Endothelial cell of umbilical vein (primary cell): Measurements from ENCODE around the gene NHSL2. TPM values are rescaled to one million over a fixed set of nuclear protein-coding genes. Genes with fewer than 3 reads are reported as not detected.

Experiments used
- BruUV-seq: library from RNA; stranded (reverse); fragments of 400-500 nt; replicated peaks from 2 replicates; lab custom pipeline; 2021; lab: Mats Ljungman, UMichigan
- CTCF ChIA-PET: fragments of 300-600, 350-600 bp; sonication (Branson Sonifier 250); formaldehyde crosslinking; loops from one replicate; lab custom pipeline; 2021; ENCODE audit warnings: antibody characterized with exemption, inconsistent platforms; lab: Charles Lee
- POLR2A ChIA-PET: fragments of 300-600, 350-600 bp; sonication (Branson Sonifier 250); formaldehyde crosslinking; loops from one replicate; lab custom pipeline; 2021; ENCODE audit warnings: antibody characterized with exemption, inconsistent platforms; lab: Charles Lee
- DNase-seq: peaks from one replicate; pipeline ENCODE4 v3.0.0-alpha.2; 2011; ENCODE audit warnings: low read depth, low spot score
- FAIRE-seq: peaks from 2 replicates; lab custom pipeline; 2011; peaks lifted over from hg19 to GRCh38; lab: Jason Lieb, UNC
- H2AFZ ChIP-seq: 2 replicates; pipeline ENCODE4 v1.6.0; 2012; ENCODE audit warnings: low read depth, low read length, control low read depth, inconsistent platforms
- H3K27ac ChIP-seq: 2 replicates; pipeline ENCODE4 v1.5.1; 2011; ENCODE audit warnings: low read depth, mild to moderate bottlenecking, control low read depth, low read length, moderate library complexity; ENCODE audit not compliant: insufficient read depth
- H3K27me3 ChIP-seq, 2 experiments: 2 replicates each; pipeline versions ENCODE4 v1.6.0 to v1.6.1; 2011; ENCODE audit warnings: low read length in 2 of 2, mixed read lengths in 1 of 2; ENCODE audit not compliant: control insufficient read depth in 2 of 2, insufficient read depth in 2 of 2
- H3K36me3 ChIP-seq, 2 experiments: 2 replicates in 1 of 2; 3 replicates in 1 of 2; pipeline ENCODE4 v1.5.1; 2011; ENCODE audit warnings: low read length in 2 of 2, mild to moderate bottlenecking in 1 of 2, moderate library complexity in 1 of 2; ENCODE audit not compliant: control insufficient read depth in 2 of 2, insufficient read depth in 2 of 2; ENCODE audit errors: extremely low read depth in 1 of 2
- H3K4me1 ChIP-seq: 3 replicates; pipeline ENCODE4 v1.5.1; 2011; ENCODE audit warnings: mild to moderate bottlenecking, low read length; ENCODE audit not compliant: control insufficient read depth, insufficient read depth; ENCODE audit errors: extremely low read depth
- H3K4me2 ChIP-seq: 2 replicates; pipeline ENCODE4 v1.6.1; 2011; ENCODE audit warnings: low read length, control low read depth, mixed read lengths; ENCODE audit not compliant: insufficient read depth
- H3K4me3 ChIP-seq, 3 experiments: fragments of 200-600 bp in 1 of 3; sonication (generic), shearing (Covaris generic) in 1 of 3; replicated peaks in 1 of 3; 2 replicates each; pipeline ENCODE4 v1.5.1; 2011 to 2016; ENCODE audit warnings: control low read depth in 3 of 3, low read length in 3 of 3, mild to moderate bottlenecking in 2 of 3, inconsistent platforms in 1 of 3, low read depth in 1 of 3, moderate library complexity in 1 of 3; ENCODE audit not compliant: insufficient read depth in 1 of 3
- H3K79me2 ChIP-seq: 2 replicates; pipeline ENCODE4 v1.6.0; 2012; ENCODE audit warnings: low read length, inconsistent platforms; ENCODE audit not compliant: control insufficient read depth, insufficient read depth
- H3K9ac ChIP-seq: replicated peaks from 2 replicates; pipeline ENCODE3; 2011; ENCODE audit warnings: low read length, control low read depth; ENCODE audit not compliant: insufficient read depth; ENCODE audit errors: extremely low read depth
- H3K9me1 ChIP-seq: replicated peaks from 3 replicates; pipeline ENCODE4 v1.6.0; 2011; ENCODE audit warnings: mild to moderate bottlenecking, low read length; ENCODE audit not compliant: control insufficient read depth, insufficient read depth; ENCODE audit errors: extremely low read depth
- H3K9me3 ChIP-seq: replicated peaks from 2 replicates; pipeline ENCODE4 v1.5.1; 2012; ENCODE audit warnings: low read length, inconsistent platforms; ENCODE audit not compliant: control insufficient read depth, insufficient read depth
- H4K20me1 ChIP-seq: replicated peaks from 2 replicates; pipeline ENCODE3; 2011; ENCODE audit warnings: mild to moderate bottlenecking, low read length; ENCODE audit not compliant: control insufficient read depth, insufficient read depth; ENCODE audit errors: extremely low read depth
- EZH2 ChIP-seq: IDR thresholded peaks from 2 replicates; pipeline ENCODE4 v1.6.1; 2012; ENCODE audit warnings: borderline replicate concordance, low read depth, mild to moderate bottlenecking, moderate library complexity, low read length, inconsistent platforms; ENCODE audit not compliant: severe bottlenecking
- FOS ChIP-seq: IDR thresholded peaks from 2 replicates; pipeline ENCODE4 v1.6.1; 2011; ENCODE audit warnings: mild to moderate bottlenecking, low read length, moderate library complexity, borderline replicate concordance; ENCODE audit not compliant: insufficient read depth
- GATA2 ChIP-seq: IDR thresholded peaks from 2 replicates; pipeline ENCODE4 v1.7.0; 2011; ENCODE audit warnings: low read depth, mild to moderate bottlenecking, moderate library complexity, mixed read lengths, low read length; ENCODE audit not compliant: insufficient read length, insufficient read depth
- JUN ChIP-seq: IDR thresholded peaks from 2 replicates; pipeline ENCODE4 v1.6.1; 2011; ENCODE audit warnings: borderline replicate concordance, low read depth; ENCODE audit not compliant: insufficient read length, insufficient read depth
- MYC ChIP-seq: IDR thresholded peaks from one replicate; pipeline ENCODE4 v1.6.1; 2011; ENCODE audit warnings: mild to moderate bottlenecking, low read depth, low read length
- POLR2A ChIP-seq: IDR thresholded peaks from 2 replicates; pipeline ENCODE4 v1.6.1; 2012; ENCODE audit warnings: low read depth, mild to moderate bottlenecking, control low read depth, low read length
- POLR2AphosphoS5 ChIP-seq: IDR thresholded peaks from 2 replicates; pipeline ENCODE4 v1.6.1; 2012; ENCODE audit warnings: low read depth, mild to moderate bottlenecking, control low read depth, low read length, moderate library complexity; ENCODE audit not compliant: insufficient read depth
- dilution Hi-C: fragments of 300-500 bp; cut with MboI; formaldehyde crosslinking; loops from one replicate; pipeline ENCODE4 v1.15.0; 2019; ENCODE audit warnings: low sequenced_read_pairs; ENCODE audit not compliant: extremely low pct_ligation_motif_present
- intact Hi-C: fragments of 100-400 bp; cut with micrococcal nuclease; formaldehyde crosslinking; loops from one replicate; pipeline ENCODE4 v1.10.0; 2022
- polyA plus RNA-seq, 4 experiments: library from polyadenylated mRNA; depleted of rRNA in 3 of 4; stranded (reverse) in 3 of 4; unstranded in 1 of 4; fragments of >200 nt; gene quantifications; 2 replicates each; pipeline versions ENCODE4 v1.2.1 to v1.2.3, GENCODE V29; 2011 to 2012; ENCODE audit warnings: missing spikeins in 1 of 4
- total RNA-seq: library from RNA; stranded (reverse); gene quantifications from 2 replicates; pipeline ENCODE4 v1.2.3, GENCODE V29; 2021
- TF ChIP-seq, protein P1 (sequence below), 2 donors: IDR thresholded peaks; 1 replicate in 1 of 2; 2 replicates in 1 of 2; pipeline ENCODE4 v1.5.1; 2011; ENCODE audit warnings: low read length in 2 of 2, mild to moderate bottlenecking in 2 of 2, moderate library complexity in 2 of 2, control low read depth in 1 of 2, inconsistent platforms in 1 of 2, low read depth in 1 of 2; ENCODE audit not compliant: insufficient read depth in 1 of 2; ENCODE audit errors: extremely low read depth in 1 of 2
- TF ChIP-seq, protein P2 (sequence below): IDR thresholded peaks from 2 replicates; pipeline ENCODE4 v1.6.1; 2011; ENCODE audit not compliant: insufficient read depth, insufficient read length

NHSL2 gene
- total and polyA plus RNA-seq, 2 donors (not counting 3 experiments of a cell fraction or from before 2014, with no cell fraction given) = 23.5 to 49.9 TPM

DNA sequence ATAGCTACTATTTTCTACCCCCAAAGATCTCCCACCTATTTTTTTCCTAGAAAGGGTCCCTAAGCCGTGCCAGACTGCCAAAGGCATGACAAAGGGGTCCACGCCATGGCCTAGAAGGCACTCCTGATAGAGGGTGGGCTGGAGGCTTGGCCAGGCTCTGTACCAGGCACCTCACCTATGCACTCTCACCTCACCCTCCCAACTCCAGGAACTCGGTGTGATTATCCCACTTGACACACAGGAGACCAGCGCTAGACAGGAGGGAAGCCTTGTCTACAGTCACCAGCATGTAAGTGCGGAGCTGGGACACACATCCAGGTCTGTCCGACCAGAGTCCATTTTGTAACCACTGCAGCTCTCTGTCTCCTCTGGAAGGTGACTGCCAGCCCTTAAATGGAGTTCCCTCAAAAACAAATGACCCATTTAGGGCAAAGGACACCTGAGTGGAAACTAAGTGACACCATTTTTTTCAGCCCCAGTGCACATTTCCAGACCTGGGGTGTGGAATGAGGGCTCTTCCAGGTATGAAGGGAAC, 114.7 kb downstream of the NHSL2 start:
- H3K4me2 ChIP-seq = no peak overlapping the region
- TF ChIP-seq EZH2 (no peak), JUN (no peak), GATA2 (no peak), POLR2AphosphoS5 (no peak), POLR2A (no peak), MYC (no peak), FOS (no peak)
- TF ChIP-seq, protein P1, sequence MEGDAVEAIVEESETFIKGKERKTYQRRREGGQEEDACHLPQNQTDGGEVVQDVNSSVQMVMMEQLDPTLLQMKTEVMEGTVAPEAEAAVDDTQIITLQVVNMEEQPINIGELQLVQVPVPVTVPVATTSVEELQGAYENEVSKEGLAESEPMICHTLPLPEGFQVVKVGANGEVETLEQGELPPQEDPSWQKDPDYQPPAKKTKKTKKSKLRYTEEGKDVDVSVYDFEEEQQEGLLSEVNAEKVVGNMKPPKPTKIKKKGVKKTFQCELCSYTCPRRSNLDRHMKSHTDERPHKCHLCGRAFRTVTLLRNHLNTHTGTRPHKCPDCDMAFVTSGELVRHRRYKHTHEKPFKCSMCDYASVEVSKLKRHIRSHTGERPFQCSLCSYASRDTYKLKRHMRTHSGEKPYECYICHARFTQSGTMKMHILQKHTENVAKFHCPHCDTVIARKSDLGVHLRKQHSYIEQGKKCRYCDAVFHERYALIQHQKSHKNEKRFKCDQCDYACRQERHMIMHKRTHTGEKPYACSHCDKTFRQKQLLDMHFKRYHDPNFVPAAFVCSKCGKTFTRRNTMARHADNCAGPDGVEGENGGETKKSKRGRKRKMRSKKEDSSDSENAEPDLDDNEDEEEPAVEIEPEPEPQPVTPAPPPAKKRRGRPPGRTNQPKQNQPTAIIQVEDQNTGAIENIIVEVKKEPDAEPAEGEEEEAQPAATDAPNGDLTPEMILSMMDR (IDR thresholded peaks at IDR 0.05; ENCODE audit: extremely low read depth in 1 of 2, insufficient read depth in 1 of 2, low read depth in 1 of 2, low read length in 2 of 2) = no peak
- TF ChIP-seq, protein P2, sequence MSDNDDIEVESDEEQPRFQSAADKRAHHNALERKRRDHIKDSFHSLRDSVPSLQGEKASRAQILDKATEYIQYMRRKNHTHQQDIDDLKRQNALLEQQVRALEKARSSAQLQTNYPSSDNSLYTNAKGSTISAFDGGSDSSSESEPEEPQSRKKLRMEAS = no peak
- dilution Hi-C loops = no loop called here
- no peaks in the 10 kb centered on the region for H3K36me3 ChIP-seq
- H3K9me1 ChIP-seq = no peaks in the 10 kb centered on the region
- intact Hi-C loops = no loop called here
- FAIRE-seq = no peak
- no peak overlapping the region for H2AFZ ChIP-seq
- H3K4me3 ChIP-seq = no peak overlapping the region
- H3K79me2 ChIP-seq = no peaks in the 10 kb centered on the region
- no peak overlapping the region for H3K9ac ChIP-seq
- H3K27me3 ChIP-seq = no peaks in the 10 kb centered on the region
- ChIA-PET POLR2A (no interaction called here), CTCF (interaction anchor here (2.2 kb wide), 1 partner anchor 102 kb away, joined by 6 read pairs; no protein-coding TSS in a partner anchor)
- no peaks in the 10 kb centered on the region for H4K20me1 ChIP-seq
- no peak for DNase-seq
- BruUV-seq = no TSS peak
- H3K4me1 ChIP-seq = peaks cover 20% of the 10 kb centered on the region
- H3K9me3 ChIP-seq = no peaks in the 10 kb centered on the region
- H3K27ac ChIP-seq = no peak overlapping the region
